Body of pancreas (tissue), 4 donors: ENCODE data around the gene SLC35F6.

Experiments
- POLR2A ChIP-seq, 3 donors: fragments of 450-650 bp; IDR thresholded peaks; one replicate each; pipeline ENCODE4 v1.6.1; 2016; ENCODE audit warnings: antibody characterized with exemption in 3 of 3, mild to moderate bottlenecking in 2 of 3
- TF ChIP-seq, protein P1 (sequence below), 7 experiments: fragments of 450-650 bp in 4 of 7; fragments of 200-600 bp in 3 of 7; sonication (generic) in 3 of 7; IDR thresholded peaks; one replicate each; pipeline ENCODE4 v1.5.1; 2016 to 2019; ENCODE audit warnings: antibody characterized with exemption in 7 of 7

DNA sequence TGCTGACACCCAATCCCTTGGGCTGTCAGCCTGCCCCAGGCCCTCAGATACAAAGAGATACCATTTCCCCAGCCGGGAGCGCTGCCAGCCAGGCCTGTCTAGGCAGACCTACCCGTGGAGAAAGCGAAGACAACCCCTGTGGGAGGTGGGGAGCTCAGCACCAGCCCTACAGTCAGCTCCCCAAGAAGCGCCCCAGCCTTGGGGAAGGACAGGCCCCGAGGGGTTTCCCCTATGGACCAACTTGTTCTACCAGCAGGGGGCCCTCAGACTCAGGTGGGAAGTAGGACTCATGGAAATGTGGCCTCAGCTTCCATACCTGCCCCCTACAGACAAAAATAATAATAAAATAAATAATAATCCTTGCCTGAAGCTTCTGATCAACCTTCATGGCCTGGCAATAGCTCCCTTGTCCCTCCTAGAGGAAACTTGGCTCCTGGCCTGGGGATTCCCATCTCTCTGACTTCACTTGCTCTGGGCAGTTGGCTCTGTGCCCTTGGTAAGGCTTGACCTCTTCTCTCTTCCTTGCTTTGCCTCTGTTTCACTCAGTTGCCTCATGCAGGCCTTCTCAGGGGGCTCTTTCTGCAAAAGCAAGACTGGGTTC is 7.0 kb downstream of the SLC35F6 start:
- TF ChIP-seq, protein P1, sequence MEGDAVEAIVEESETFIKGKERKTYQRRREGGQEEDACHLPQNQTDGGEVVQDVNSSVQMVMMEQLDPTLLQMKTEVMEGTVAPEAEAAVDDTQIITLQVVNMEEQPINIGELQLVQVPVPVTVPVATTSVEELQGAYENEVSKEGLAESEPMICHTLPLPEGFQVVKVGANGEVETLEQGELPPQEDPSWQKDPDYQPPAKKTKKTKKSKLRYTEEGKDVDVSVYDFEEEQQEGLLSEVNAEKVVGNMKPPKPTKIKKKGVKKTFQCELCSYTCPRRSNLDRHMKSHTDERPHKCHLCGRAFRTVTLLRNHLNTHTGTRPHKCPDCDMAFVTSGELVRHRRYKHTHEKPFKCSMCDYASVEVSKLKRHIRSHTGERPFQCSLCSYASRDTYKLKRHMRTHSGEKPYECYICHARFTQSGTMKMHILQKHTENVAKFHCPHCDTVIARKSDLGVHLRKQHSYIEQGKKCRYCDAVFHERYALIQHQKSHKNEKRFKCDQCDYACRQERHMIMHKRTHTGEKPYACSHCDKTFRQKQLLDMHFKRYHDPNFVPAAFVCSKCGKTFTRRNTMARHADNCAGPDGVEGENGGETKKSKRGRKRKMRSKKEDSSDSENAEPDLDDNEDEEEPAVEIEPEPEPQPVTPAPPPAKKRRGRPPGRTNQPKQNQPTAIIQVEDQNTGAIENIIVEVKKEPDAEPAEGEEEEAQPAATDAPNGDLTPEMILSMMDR (IDR thresholded peaks at IDR 0.05): peak in 2 of 7 experiments; percentile 8 to 26
- TF ChIP-seq POLR2A (IDR thresholded peaks at IDR 0.05): no peak
